NCI-H69 (cell line): ENCODE data around the gene BDH1.
"Not testable (repeated sequence)": the region's sequence is repeated elsewhere in the genome, so short reads cannot be mapped to it uniquely, and the experiment has no call there.

ENCODE experiments used
- DNase-seq: peaks from one replicate; lab custom pipeline; 2025; lab: John Stamatoyannopoulos, UW

BDH1 gene

DNA sequence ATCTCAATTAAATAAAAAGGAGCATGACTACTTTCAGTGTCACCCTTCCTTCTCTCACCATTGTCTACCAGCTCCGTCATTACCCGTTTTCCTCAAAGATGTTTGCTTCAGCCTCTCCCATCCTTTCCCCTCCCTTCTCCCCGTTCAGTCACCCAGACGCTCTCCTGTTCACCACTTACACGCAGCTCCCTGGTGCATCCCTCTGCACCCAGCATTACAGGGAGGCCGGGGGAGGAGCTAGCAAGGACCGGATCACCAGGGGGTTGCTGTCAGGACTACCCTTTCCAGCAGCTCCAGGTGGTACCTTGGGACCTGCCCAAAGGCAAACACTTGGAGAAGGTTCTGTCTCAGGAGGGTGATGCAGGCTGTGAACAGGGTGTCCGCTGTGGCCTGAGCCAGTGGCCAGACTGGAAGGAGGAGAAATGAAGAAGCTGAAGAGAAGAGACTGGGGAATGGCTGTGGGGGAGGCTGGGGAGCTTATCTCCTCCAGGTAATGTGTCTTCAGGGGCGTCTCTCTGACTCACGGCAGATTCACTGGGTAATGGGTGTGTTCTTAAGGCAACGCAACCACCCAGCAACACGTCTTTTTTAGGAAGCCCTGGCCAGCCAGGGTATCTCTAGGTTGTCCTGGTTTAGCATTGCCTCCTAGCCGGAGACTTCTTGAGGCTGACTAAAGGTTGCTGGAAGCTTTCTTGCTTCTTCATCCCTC lies 21.8 kb upstream of the BDH1 start:
- no peak for DNase-seq

DNA sequence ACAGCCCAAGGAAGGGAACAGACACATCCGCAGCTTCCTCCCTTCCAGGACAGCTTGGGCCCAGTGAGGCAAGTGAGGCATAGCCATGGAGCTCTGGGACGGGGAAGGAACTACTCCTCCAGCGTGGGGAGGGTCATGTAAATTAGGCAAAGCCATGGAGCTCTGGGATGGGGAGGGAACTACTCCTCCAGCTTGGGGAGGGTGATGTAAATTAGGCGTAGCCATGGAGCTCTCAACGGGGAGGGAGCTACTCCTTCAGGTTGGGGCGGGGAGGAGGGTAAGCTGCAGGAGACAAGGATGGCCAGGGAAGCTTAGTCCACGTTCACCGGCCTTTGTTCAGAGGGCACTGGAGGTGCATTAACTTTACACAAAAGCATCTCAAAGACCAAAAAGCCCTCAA lies 21.1 kb upstream of the BDH1 start:
- no peak for DNase-seq

DNA sequence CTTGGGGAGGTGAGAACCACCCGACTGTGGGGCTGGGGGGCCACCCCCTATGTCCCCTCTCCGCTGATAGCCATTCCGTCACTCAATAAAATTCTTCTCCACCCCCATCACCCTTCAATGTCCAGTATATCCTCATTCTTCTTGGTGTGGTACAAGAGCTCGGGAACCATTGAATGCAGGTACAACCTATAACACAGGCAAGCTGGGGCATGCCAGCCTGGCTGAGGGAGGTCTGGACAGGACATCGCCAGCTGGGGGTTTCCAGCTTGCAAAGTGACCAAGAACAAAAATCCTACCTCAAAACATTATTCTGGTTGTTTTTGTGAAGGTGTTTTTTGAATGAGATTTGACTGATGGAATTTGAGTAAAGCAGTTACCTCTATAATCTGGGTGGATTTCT lies 19.6 kb upstream of the BDH1 start:
- DNase-seq, result no peak

DNA sequence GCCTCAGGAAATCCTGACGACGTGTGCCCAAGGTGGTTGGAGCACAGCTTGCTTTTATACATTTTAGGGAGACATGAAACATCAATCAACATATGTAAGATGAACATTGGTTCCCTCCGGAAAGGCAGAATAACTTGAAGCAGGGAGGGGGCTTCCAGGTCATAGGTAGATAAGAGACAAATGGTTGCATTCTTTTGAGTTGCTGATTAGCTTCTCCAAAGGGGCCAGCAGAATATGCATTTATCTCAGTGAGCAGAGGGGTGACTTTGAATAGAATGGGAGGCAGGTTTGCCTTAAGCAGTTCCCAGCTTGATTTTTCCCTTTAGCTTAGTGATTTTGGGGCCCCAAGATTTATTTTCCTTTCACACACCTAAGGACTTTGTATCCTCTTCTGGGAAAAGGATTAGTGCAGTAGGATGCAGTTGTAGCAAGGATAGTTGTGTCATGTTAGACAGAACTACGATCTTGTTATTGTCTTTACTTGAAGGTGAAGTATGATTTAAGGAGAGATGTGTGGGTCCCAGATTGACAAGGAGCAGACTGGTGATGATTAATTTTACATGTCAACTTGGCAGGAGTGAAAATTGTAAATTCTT lies 18.7 kb upstream of the BDH1 start:
- DNase-seq, result not testable (repeated sequence)

DNA sequence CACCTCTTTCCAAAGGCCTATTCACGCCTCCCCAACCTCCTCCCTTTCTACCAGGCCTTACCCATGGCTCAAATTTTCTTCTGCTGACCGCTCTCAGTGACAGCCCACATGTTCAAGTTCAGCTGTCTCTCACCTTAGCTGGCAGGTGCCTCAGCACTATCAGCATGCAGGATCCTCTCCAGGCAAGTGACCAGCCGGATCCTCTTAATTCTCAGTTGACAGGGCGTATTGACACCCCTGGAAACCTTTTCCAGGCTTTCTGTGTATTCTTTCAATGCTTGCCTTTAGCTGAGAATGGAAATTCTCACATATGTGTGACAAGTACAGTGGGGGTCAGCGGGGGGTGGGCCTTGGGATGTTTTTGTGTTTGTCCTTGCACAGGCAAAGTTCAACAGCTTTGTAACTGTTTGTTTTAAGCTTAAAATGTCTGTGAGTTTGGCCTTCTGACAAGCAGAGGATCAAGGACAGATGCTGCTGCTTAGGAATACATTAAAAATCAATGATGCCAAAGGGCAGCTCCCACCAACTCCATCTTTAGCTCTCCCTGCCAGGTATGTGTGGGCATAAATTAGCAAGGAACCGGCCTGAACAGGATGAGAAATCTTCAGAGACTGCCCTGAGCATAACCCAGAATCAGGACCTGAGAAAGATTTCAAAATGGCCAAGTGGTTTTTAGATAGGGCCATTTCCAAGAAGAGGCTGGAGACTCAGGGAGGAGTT lies 17.4 kb upstream of the BDH1 start:
- no peak for DNase-seq

DNA sequence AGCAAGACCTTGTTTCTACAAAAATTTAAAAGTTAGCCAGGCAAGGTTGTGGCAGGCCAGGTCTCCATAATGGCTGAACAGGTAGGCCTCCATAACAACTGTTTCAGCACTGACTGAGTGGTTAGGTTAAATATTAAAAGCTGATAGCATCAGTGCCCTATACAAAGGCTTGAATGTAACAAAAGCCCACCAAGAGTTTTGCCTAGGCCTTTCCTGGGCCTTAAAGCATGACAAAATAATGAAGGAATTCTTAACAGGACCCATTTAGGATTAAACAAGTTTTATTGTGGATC lies 16.1 kb upstream of the BDH1 start:
- DNase-seq, result not testable (repeated sequence)

DNA sequence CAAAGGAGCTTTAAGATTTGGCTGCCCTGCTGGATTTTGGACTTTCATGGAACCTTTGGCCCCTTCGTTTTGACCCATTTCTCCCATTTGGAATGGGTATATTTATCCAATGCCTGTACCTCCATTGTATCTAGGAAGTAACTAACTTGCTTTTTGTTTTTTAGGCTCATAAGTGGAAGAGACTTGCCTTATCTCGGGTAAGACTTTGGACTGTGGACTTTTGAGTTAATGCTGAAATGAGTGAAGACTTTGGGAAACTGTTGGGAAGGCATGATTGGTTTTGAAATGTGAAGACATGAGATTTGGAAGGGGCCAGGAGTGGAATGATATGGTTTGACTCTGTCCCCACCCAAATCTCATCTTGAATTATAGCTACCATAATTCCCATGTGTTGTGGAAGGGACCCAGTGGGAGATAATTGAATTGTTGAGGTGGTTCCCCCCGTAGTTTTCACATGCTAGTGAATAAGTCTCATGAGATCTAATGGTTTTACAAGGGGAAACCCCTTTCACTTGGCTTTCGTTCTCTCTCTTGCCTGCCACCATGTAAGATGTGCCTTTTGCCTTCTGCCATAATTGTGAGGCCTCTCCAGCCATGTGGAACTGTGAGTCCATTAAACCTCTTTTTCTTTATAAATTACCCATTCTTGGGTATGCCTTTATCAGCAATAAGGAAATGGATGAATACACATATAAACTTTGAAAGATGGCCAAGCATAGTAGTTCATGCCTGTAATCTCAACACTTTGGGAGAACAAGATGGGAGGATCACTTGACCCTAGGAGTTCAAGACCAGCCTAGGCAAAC lies 15.5 kb upstream of the BDH1 start:
- not testable (repeated sequence) for DNase-seq

DNA sequence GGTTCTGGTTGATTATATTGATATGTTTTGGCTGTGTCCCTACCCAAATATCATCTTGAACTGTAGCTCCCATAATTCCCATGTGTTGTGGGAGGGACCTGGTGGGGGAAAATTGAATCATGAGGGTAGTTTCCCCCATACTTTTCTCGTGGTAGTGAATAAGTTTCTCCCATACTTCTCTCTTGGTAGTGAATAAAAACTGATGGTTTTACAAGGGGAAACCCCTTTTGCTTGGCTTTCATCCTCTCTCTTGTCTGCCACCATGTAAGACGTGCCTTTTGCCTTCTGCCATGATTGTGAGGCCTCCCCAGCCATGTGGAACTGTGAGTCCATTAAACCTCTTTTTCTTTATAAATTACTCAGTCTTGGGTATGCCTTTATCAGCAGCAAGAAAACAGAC lies 13.7 kb upstream of the BDH1 start:
- not testable (repeated sequence) for DNase-seq

DNA sequence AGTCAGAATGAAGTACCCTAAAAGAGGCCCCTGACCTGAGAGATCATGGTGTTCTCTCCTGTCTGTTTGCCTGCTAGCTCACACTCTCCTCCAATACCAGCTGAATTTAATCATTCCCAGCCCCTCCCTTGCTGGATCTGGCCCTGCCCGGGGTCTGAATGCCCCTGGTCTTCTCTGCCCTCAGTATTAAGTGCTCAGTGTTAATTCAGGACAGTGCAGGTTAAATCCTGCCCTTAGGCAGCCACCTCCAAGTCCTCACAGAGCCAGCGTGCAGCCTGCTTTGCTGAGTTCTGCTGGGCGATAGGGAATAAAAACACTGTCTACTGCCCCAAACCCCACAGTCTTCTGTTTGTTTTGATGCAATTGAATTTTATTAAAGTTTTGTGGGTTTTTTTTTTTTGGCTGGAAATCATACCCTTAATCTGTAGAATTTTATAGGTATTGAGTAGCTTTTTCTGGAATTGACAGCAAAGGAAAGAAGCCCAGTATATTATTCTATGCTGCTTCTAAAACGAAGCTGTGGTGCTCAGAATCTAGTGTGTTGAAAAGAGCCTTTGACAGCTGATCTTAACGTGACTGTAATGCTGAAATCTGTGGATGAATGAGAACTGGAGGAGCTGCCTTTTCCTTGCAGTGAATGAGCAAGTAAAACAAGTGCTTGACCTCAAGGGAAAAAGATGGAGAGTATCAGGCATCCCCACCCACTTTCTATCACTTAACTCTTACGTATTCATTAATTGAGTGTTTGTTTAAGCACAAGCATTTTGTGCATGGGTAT lies 12.3 kb upstream of the BDH1 start:
- DNase-seq, result no peak

DNA sequence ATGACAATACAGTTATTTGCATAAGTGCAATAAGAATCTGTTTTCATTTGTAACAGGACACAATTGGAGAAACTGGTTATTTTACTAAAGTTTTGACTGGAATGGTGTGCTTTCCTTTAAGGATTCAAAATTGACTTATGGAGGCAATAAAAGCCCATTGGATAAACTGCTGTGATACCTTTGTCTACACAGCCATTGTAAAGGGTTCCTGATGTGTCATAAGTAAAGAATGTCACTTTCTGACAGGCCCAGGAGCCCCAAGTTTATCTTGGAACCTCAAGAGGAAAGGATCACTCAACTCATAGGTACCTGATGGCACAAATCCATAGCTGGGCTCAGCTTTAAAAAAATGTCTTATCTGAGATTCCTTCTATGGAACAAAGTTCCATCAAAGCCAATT lies 10.4 kb upstream of the BDH1 start:
- DNase-seq, result not testable (repeated sequence)

DNA sequence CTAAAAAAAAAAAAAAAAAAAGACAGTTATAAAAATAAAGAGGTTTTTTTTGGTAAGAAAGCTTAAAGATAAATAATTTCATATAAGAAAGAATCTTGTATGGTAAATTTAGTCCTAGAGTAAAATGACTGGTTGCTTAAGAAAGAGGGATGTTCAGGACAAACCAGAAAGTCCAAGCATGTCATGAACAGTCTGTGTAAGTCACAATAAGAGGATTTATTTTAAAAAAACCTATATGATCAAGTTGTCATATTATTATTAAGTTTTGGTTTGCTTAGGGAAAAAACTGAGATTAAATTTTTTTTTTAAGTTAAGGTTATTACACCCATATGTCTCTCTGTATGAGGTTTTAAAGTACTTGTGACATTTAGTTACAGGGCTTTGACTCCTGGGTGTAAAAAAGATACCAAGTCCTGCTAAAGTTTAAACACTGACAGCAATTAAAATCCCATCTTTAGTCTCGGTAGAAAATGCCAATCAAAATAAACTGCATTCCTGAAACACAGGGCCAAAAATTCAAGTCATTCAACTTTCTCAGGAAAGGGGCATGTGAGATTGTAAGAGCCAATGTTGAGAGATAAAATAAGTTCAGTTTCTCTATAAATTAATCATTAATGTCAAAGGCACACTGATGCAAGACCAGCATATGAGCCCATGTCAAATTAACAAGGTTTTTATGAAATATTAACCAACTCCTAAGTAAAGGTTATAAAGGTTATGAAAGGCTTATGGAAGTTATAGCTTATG lies 8.5 kb upstream of the BDH1 start:
- peak; percentile 17 for DNase-seq

DNA sequence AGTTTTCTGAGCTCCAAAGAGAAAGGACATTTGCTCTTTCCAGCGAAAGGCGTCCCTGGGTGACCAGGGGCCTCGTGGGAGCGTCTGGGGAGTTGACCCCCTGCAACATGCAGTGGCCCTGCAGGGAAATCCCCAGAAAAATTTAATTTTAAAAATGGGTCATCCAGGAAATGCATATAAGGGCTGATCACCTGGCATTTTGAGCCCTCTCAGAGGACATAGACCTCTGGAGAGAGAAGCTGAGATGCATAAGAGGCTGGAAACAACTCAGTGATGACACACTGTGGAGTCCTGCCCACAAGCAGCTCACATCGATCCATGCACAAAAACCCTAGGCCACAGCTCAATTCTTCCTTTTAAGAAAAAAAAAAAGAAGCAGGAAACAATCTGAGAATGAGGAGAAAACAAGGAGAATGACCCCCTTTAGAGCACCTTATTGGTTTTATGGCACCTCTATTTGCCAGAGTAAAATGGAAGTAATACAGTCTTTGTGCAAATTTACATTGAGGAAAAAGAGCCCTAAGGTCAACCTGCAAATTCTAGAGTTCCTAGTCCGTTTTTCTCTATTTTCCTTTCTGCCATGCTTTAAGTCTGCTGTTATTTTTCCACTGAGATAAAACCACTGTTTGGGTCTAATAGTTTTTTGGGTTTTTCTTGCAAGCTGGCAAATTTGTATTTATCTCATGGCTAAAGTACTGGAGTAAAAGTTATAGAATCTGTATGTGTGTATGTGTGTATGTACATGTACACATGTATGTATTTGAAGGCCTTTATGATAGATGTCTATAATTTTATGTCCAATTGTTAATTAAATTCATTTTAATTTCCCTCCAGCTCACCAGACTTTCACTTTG lies 6.9 kb upstream of the BDH1 start:
- no peak for DNase-seq

DNA sequence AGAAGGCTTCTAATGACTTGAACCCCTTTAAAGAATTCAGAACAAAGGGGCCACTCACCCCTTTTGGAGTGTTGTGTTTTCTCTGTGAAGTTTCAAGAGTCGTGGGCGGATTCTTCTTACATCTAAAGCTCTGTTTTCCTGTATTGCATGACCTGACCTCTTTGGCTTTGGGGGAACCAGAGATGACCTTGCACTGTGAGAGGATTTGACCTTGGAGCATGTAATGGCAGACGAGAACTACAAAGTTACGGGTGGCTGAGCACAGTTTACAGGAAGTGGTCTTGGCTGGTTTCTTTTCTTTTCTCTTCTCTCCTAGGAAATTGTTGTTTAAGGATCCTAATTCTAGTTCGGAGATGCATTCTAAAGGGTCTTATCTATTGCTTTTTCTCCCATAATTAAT lies 6.2 kb upstream of the BDH1 start:
- no peak for DNase-seq

DNA sequence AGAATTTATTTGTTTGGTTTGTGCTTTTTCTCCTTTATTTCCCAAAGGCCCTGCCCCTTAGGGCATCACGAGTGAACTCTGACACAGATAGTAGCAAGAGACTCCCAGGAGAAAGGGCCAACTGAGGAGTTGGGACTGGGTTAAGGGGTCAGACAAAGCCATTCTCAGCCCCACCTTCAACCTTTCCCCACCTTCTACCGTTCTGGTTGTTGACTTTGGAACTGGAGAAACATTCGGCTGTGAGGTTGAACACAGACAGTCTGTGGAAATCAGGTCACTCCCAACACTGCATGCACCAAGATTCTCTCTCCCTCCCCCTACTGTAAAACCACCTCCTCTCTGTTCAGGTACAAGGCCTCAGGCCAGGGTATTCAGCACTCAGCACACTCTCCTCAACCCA lies 3.9 kb upstream of the BDH1 start:
- no peak for DNase-seq

DNA sequence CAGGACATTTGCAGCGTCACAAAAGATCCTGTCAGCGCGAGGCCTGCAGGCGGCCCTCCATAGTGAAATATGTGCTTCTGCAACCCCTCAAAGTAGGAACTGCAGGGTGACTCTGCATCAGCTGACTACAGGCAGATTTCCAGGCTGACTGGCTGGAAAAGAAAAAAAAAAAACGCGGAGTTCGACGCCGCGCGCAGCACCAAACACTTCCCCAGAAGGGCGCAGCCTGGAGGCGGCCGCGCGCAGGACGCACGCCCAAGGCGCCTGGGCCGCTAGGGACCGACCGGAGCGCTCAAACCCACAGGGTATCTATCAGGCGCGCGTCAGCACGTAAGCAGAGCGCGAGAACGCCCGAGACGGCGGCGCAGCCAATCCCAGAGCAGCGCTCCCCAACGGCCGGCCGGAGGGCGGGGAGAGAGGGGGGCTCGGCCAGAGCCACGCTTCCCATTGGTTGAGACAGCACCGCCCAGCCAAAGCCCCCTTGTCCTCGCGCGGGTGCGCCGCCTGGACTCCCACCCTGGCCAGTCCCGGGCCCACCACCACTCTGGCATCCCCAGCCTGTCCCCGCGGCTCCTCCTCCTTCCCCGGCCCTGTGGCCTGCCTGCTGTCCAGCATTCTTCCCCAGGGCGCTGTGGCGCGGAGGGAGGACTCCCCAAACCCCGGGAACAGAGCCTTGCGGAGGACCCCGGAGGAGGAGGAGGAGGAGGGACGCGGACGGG lies 1.0 kb downstream of the BDH1 start:
- DNase-seq, result peak; percentile 99

DNA sequence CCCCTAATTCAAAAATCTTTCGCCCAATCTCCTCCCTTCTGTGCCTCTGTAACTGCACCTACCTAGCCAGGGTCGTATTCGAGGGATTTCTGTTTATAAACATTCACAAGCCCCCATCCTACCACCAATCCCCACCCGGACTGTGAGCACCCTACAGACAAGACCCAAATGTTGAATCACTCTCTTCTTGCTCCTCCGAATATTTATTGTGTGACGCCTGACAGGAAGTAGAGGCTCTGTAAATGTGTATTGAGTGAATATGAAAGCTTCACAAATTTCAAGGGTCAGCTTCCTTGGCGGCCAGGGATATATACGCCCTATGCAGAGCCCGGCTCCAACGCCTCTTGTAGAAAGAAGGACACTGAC lies 1.6 kb downstream of the BDH1 start:
- DNase-seq, result no peak

DNA sequence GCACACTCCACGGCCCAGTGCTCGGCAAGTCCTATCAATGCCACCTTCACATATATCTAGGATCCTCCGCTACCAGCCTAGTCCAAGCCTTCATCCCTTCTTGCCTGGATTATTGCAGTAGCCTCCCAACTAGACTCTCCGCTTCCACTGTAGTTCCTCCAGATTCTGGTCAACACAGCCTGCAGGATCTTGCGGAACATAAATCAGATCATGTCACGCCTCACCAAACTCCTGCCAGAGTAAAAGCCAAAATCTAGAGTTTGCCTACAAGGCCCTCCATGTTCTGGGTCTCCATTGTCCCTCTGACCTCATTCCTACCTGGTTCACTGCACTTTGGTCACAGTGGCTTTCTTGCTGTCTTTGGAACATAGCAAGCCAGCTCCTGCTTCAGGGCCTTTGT lies 3.6 kb downstream of the BDH1 start:
- DNase-seq, result no peak

DNA sequence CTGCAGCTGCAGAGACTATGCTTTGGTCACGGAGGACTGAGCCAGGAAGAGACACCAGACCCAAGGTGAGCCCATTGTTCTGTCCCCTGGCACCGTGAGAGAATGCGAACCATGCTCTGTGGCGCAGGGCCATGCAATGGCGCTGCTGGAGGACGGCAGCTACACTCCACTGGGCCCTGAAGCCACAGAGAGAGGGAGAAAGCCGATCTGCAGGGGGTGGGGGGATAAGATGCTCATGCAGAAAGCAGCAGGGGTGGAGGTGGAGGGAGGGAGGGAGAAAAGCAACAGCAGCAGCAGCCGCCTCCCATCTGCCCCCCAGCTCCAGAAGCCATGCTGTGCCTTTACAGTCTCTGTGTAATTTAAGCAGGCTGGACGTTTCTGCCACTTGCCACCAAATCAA lies 5.3 kb downstream of the BDH1 start:
- peak; percentile 21 for DNase-seq

DNA sequence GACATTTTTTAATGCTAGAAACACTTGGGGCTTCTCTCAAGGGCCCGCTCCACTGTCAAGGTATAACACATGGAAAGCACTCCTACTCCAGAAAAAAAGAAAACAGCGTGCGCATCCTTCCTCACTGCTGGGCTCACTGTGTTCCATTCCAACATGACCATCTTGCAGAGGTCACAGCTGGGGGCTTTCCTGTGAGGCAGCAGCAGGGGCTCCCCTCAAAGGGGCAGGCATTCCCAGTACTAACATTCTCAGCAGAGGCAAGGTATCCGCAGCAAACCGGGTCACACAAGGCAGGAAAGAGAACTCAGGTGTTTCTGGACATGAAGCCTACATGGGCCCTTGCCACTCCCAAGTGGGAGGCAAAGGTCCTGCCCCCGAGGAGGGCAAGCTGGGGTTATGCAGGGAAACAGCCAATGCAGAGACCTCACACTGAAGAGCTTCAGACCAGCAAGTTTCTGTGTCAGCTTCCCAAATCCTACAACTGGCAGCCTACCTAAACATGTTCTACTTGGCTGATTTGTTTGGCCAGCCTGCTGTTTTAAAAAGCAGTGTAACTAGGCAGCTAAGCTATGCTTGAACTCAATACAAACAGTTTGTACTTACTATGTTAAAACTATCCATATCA lies 6.4 kb downstream of the BDH1 start:
- DNase-seq, result no peak
